GM10248 (cell line): ENCODE data around the gene VDR.

Experiments used
- CTCF ChIA-PET: fragments of 300-600 bp; sonication (Branson Sonifier 250); formaldehyde crosslinking; extraction: SDS; loops from one replicate; lab custom pipeline; 2021; ENCODE audit warnings: antibody characterized with exemption; lab: Yijun Ruan, JAX
- POLR2A ChIA-PET: fragments of 350-650 bp; sonication (Branson Sonifier 250); formaldehyde crosslinking; extraction: SDS; loops from one replicate; lab custom pipeline; 2020; ENCODE audit warnings: antibody characterized with exemption; lab: Yijun Ruan, JAX
- DNase-seq: peaks from one replicate; pipeline ENCODE4 v3.0.0; 2012; ENCODE audit errors: extremely low spot score
- CTCF ChIP-seq: IDR thresholded peaks from 2 replicates; pipeline ENCODE4 v1.5.1; 2012; ENCODE audit warnings: mild to moderate bottlenecking, low read depth; ENCODE audit errors: extremely low read depth, missing control alignments, control extremely low read depth

VDR gene

DNA sequence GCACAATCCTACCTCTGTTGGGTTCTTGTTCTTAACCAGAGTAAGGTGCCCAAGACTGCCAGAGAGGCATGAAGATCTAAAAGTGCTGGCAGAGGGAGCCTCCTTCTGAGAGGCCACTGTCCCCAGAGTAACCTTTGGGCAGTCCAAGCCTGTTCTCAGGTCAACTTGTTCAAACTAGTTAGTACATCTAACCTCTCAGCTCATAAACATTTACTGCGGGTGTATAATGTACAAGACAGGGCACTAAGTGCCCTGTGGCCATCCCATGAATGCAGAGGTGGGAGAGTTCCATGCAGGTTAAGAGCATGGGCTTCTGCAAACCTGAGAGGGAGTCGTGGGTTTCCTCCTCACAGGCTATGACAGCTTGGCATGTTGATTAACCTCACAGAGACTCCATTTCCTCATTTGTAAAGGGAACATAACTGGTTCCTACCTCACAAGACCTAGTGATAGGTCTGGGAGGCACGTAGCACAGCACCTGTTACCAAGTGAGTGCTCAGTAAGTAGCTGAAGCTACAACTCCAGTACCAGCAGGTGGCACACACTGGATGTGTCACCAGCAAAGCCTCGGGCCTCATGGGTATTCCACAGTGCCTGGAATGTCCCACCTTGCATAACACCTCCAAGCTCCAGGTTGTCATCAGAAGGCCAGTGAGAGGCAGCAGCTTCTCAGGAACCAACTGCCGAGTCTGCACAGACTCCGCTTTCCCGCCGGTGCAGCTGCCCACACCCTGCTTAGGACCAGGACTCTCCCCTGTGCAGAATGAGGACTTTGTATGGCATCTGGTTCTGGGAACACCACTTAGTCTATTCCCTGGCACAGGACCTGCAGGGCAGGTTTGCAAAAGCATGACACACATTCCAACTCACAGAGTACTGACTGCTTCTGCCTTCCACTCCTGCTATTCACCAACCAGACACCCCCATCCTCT lies 4.4 kb downstream of the VDR start:
- DNase-seq = peak; percentile 26
- no peak for TF ChIP-seq CTCF
- POLR2A ChIA-PET = interaction anchor here (1.3 kb wide), 1 partner anchor 15 kb away, joined by 4 read pairs; no protein-coding TSS in a partner anchor
- CTCF ChIA-PET = interaction anchor here (0.8 to 6.2 kb wide), 12 partner anchors 9 to 159 kb away, joined by 3 to 32 read pairs (median 4); no protein-coding TSS in a partner anchor

DNA sequence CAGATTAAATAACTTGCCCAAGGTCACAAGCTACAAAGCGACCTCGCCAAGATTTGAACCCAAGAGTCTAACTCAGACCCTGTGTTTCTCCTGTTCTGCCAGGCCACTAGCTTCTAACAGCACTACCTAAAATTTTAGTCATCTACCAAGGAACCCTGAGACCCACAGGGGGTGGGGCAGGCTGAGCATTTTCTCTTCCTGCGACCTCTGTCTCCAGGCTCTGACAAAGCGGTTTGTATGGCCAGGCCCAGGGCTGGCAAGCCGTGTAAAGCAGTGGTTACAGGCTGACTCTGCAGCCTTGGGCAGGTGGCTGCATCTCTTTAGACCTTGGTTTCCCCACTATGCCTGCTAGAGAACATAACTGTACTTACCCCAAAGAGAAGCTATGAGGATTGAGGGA lies 5.3 kb downstream of the VDR start:
- TF ChIP-seq CTCF = no peak
- ChIA-PET POLR2A (interaction anchor here (1.3 kb wide), 1 partner anchor 14 kb away, joined by 4 read pairs; no protein-coding TSS in a partner anchor), CTCF (interaction anchor here (0.7 to 6.2 kb wide), 16 partner anchors 8 to 201 kb away, joined by 3 to 32 read pairs (median 4); partner anchors contain the start of gene TMEM106C)
- DNase-seq = no peak

DNA sequence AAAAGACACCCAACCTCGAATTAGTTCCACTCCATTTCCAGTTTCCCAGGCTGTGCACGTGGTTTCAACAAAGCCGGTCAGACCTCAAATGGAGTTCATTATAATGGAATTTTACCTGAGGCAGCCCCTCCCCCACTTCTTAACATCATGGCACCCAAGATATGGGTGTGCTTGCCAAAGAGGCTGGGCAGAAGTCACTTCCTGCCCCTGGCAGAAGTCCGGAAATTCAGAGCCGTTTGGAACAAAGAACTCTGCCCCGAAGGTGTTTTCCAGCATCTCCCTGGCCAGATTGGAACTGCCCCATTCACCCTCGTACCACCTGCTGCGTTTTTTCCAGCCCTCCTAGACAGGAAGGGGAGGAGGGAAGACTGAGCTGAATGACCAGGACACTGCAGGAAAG lies 8.2 kb downstream of the VDR start:
- TF ChIP-seq CTCF = no peak
- POLR2A ChIA-PET = no interaction called here
- CTCF ChIA-PET = interaction anchor here (0.9 to 6.2 kb wide), 4 partner anchors 8 to 66 kb away, joined by 3 to 32 read pairs (median 10); partner anchors contain the start of genes TMEM106C and VDR
- no peak for DNase-seq

GRCh38 chr12:47896022-47896421 lies 8.8 kb downstream of the VDR start:
- TF ChIP-seq CTCF = no peak
- ChIA-PET CTCF (interaction anchor here (1.4 to 6.2 kb wide), 3 partner anchors 9 to 67 kb away, joined by 6 to 32 read pairs (median 13); partner anchors contain the start of genes TMEM106C and VDR), POLR2A (interaction anchor here (0.7 kb wide), 1 partner anchor 27 kb away, joined by 3 read pairs; no protein-coding TSS in a partner anchor)
- DNase-seq = no peak

DNA sequence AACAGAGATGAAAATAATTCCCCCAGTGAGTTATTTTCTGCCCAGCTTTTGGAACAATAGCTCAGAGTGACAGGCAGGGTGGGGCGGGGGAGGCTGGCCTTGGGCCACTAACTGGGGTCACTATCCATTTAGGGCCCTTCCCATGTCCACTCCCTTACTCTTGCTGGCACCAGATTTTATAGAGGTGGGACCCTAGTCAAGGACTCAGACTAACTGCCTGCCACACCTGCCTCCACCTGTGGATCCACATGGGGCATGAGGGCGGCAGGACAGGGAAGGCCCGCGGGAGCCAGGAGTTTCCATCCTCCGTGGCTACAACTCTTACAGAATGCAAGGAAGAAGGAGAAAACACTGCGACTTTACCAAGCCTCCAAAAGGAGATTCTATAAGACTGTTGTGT lies 10.1 kb downstream of the VDR start:
- POLR2A ChIA-PET = interaction anchor here (1.1 kb wide), 1 partner anchor 25 kb away, joined by 5 read pairs; no protein-coding TSS in a partner anchor
- DNase-seq = no peak
- CTCF ChIA-PET = interaction anchor here (1.3 to 6.2 kb wide), 9 partner anchors 9 to 263 kb away, joined by 4 to 32 read pairs (median 7); partner anchors contain the start of genes TMEM106C and VDR
- no peak for TF ChIP-seq CTCF

- ChIA-PET POLR2A (interaction anchor here (1.1 kb wide), 1 partner anchor 24 kb away, joined by 5 read pairs; no protein-coding TSS in a partner anchor), CTCF (interaction anchor here (1.3 to 4.4 kb wide), 8 partner anchors 9 to 264 kb away, joined by 4 to 15 read pairs (median 6); partner anchors contain the start of genes TMEM106C and VDR)
- DNase-seq = no peak
- TF ChIP-seq CTCF = no peak
Observed at GRCh38 chr12:47894068-47894467, 10.7 kb downstream of the VDR start.
